GM15510 (cell line): ENCODE data around the gene RPL21.

Source experiments
- POLR2A ChIP-seq: IDR thresholded peaks from 3 replicates; pipeline ENCODE4 v1.6.1; 2011; ENCODE audit warnings: borderline replicate concordance; ENCODE audit not compliant: insufficient read length; ENCODE audit errors: extremely low read depth

RPL21 gene

DNA sequence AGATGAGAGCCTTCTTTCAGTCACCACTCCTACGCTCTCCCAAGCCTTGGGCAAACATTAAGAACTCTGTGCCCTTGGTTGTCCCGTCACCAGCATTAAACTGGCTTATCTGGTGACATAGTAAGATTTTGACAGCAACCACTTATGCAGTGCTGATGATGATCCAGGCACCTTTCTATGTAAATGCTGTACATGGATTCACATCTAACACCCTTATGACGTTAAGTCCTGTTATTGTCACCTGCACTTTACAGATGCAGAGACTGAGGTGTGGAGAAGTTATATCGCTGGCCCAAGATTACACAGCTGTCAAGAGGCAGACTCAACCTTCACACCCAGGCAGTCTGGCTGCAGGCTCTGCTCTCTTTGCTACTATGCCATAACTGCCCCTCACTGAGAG lies 44.3 kb downstream of the RPL21 start:
- no peak for TF ChIP-seq POLR2A

- no peak for TF ChIP-seq POLR2A
Observed at GRCh38 chr13:27296496-27296895, 45.1 kb downstream of the RPL21 start.

GRCh38 chr13:27298849-27299248 lies 47.5 kb downstream of the RPL21 start:
- TF ChIP-seq POLR2A, result no peak

DNA sequence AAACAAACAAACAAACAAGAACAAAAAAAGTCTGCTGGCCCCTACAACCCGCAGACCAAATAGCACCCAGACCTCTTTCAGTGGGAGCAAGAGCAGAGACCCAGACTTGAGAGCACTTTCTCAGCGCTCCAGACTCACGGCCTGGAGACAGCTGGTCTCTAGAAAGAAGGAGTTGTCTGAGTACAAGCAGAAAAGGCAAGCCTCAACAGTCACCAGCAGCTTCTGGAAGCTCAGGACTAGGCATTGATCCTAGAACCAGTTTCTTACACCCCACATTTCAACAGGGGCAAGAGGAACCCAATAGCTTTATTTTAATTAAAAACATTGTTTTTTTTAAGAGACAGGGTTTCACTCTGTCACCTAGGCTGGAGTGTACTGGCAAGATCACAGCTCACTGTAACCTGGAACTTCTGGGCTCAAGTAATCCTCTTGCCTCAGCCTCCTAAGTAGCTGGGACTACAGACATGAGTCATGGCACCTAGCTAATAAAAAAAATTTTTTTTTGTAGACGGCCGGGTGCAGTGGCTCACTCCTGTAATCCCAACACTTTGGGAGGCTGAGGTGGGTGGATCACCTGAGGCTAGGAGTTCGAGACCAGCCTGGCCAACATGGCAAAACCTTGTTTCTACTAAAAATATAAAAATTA lies 49.7 kb downstream of the RPL21 start:
- TF ChIP-seq POLR2A, result no peak

GRCh38 chr13:27302643-27303262 lies 51.4 kb downstream of the RPL21 start:
- no peak for TF ChIP-seq POLR2A

DNA sequence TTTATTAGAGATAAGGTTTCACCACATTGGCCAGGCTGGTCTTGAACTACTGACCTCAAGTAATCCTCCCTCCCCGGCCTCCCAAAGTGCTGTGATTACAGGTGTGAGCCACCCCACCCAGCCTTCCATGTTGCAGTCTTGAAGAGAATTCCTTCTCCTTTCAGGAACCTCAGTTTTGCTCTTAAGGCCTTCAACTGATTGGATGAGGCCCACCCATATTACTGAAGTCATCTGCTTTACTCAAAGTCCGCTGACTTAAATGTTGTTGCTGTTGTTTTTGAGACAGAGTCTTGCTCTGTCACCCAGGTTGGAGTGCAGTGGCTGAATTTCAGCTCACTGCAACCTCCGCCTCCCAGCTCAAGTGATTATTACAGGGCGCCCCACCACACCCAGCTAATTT lies 52.7 kb downstream of the RPL21 start:
- no peak for TF ChIP-seq POLR2A

- no peak for TF ChIP-seq POLR2A
Observed at GRCh38 chr13:27304611-27305010, 53.3 kb downstream of the RPL21 start.
